NCI-H2081 (cell line): Measurements from ENCODE around the gene TNFRSF6B.

Experiments used
- DNase-seq, 2 experiments: peaks; one replicate each; lab custom pipeline; 2025; lab: John Stamatoyannopoulos, UW

Gene TNFRSF6B

GRCh38 chr20:63737945-63738686, 41.7 kb downstream of the TNFRSF6B start:
- DNase-seq = no peak

GRCh38 chr20:63738687-63739129, 42.3 kb downstream of the TNFRSF6B start:
- no peak for DNase-seq

DNA sequence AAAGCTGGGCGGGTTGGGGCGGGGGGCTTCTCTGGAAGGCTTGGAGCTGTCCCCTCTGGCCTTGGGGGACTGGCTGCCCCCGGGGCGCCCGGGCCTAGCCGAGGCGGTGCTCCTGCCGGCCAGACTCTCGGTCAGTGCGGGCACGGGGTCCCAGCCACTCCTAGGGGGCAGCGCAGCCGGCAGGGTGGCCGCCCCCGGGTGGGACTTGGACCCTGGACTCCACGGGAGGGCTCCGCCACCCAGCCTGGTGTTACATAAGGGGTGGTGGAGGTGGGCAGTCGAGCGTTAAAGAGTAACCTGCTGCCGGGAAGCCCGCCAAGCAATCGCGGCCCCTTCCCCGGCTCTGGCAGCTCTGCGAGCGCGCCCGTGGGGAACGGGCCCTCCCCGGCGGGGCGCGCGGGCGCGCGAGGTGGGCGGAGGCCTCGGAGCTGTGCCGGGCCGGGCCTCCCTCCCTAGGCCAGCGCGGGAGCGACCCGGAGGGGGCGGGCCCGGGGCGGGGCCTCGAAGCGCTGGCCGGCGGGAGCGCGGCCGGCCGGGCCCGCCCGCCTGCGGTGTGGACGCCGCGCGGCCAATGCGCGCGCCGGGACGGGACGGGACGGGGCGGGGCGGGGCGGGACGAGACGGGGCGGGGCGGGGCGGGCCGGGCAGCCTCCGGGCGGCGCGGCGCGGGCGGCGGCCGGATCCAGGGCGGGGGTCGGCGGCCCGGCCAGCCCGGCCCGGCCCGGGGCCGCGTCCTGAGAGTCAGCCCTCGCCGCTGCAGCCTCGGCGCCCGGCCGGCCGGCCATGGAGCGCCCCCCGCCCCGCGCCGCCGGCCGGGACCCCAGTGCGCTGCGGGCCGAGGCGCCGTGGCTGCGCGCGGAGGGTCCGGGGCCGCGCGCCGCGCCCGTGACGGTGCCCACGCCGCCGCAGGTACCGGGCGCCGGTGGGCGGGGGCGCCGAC, 42.9 kb downstream of the TNFRSF6B start, which contains the start of gene SLC2A4RG:
TSS of gene SLC2A4RG (plus strand) at position 647 of the 940 bp plus-strand sequence. CDS start at position 784, 137 bp downstream.
- peak; percentile 66 to 69 for DNase-seq

DNA sequence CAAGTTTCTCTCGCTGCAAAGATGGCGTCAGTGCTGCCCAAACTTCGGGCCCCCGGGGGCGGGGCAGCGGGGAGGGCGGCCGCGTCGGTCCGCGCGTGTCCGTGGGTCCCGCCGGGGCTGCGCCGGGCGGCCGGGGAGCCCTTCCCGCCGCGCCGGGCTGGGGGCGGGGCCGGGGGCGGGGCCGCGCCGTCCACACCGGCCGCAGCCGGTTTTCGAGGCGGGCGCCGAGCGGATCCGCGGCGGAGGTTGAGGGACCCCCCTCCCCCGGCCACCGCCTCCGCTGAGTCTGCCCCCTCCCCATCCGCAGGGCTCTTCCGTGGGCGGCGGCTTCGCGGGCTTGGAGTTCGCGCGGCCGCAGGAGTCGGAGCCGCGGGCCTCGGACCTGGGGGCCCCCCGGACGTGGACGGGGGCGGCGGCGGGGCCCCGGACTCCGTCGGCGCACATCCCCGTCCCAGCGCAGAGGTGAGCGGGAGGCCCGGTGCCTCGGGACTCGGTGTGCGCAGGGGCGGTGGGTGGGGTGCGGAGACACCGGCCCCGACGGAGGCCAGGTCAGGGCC, 43.7 kb downstream of the TNFRSF6B start:
- DNase-seq = no peak

- peak; percentile 71 to 82 for DNase-seq
These were observed 44.3 kb downstream of the TNFRSF6B start for GRCh38 chr20:63740627-63741353.

- DNase-seq = no peak
These were observed 44.9 kb downstream of the TNFRSF6B start for GRCh38 chr20:63741354-63741675.

- no peak for DNase-seq
These were observed 45.4 kb downstream of the TNFRSF6B start for GRCh38 chr20:63741676-63742380.

DNA sequence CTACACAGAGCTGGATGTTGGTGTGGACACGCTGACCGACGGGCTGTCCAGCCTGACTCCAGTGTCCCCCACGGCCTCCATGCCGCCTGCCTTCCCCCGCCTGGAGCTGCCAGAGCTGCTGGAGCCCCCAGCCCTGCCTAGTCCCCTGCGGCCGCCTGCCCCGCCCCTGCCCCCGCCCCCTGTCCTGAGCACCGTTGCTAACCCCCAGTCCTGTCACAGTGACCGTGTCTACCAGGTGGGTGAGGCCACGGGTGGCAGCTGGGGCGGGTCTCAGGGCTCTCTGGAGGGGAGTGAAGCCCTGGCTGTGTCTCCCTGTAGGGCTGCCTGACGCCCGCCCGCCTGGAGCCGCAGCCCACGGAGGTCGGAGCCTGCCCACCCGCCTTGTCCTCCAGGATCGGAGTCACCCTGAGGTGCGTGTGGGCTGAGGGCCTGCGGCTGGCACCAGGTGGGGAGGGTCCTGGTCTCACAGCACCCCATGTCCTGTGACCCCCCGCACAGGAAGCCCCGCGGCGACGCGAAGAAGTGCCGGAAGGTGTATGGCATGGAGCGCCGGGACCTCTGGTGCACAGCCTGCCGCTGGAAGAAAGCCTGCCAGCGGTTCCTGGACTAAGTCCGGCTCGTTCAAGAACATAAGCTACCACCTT, 46.1 kb downstream of the TNFRSF6B start:
- DNase-seq = no peak

DNA sequence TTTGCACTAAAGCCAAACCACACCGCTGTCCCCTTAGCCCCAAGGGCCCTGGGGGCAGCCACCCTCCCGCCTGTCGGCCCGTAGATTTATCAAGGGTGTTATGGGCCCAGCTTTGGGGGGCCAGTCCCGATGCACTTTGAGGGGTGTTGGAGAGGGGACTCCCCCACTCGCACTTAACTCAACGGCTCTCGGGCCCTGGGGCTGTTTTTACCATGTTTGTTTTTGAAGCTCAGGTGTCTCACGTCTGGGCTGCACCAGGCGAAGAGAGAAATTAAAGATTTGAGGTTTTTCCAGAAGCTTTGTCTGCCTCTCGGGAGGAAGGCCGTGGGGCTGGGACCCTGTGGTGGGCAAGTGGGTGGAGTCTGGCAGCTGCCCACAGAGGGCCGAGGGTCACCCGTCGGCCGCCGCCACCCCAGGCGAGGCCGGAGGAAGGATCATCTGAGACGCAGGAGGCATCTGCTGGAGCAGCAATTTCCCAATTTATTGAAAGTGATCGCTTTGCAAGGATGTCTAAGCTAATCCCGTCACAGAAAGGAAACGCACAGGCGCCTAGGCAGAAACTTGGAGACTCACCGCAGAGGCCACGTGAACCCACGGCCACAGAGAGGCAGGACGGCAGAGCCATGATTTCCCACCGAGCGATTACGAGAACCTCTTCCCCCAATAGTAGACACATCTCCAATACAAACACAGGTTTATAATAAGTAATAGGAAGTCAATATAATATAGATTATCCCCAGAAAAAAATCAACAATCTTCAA, 46.9 kb downstream of the TNFRSF6B start:
- DNase-seq = no peak

GRCh38 chr20:63744158-63744557, 47.7 kb downstream of the TNFRSF6B start:
- no peak for DNase-seq

- DNase-seq = no peak
These were observed 48.3 kb downstream of the TNFRSF6B start for GRCh38 chr20:63744574-63745423.

GRCh38 chr20:63745424-63745805, 49.0 kb downstream of the TNFRSF6B start:
- DNase-seq = no peak

GRCh38 chr20:63745961-63746731, 49.7 kb downstream of the TNFRSF6B start:
- no peak for DNase-seq

DNA sequence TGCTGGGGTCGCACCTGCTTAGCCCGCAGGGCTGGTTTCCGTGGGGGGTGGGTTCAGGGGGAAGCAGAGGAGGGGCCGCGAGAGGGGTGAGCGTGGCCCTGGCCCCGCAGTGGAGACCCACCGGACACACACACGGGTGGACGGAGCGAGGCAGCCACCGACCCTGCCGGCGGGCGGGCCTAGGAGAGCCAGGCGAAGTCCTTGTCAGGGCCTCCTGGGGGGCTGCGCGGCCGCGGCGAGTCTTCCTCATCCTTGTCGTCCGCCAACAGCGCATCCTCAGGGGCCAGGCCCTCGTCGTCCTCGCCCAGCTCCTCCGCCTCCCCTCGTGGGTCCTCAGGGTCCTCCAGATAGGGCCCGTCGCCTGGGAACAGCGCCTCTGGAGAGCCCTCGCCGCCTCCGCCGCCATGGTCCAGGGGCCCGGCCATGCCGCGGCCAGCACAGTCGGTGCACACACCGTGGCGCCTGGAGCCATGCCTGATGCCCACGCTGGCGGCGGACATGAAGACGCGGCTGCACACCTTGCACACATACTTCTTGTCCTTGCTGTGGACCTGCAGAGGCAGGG, 50.4 kb downstream of the TNFRSF6B start:
- no peak for DNase-seq

GRCh38 chr20:63747622-63748069, 51.2 kb downstream of the TNFRSF6B start:
- no peak for DNase-seq
